GM10847 (cell line): ENCODE results near the gene TBC1D24.

Experiments used
- POLR2A ChIP-seq: IDR thresholded peaks from 2 replicates; pipeline ENCODE4 v1.6.1; 2011; ENCODE audit not compliant: insufficient read length; ENCODE audit errors: extremely low read depth

The TBC1D24 gene

DNA sequence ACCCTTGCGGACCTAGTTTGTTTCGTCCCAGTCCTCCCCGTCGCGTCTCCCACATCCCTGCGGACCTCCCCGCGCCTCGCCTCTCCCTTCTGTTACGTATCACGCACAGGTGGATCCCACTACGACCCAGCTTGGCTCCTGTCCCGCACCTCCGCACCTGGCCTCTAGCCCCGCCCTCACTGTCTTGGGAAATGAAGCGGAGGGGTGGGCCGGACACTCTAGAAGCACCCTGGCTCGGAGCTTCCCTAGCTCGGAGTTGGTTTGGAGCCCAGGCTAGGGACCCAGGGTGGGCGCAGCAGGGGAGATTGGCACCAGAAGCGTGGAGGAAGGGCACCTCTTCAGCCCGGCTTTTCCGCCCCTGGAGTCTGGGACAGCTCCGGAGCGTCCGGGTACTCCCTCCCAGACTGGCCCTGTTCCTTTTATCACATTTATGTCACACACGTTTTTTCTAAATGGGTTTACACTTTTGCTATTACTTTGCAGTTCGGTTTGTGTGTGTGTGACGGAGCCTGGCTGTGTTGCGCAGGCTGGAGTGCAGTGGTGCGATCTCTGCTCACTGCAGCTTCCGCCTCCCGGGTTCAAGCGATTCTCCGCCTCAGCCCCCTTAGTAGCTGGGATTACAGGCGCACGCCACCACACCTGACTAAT is 57.7 kb downstream of the TBC1D24 start:
- TF ChIP-seq POLR2A = peak; percentile 20

- TF ChIP-seq POLR2A = no peak
These were observed 59.0 kb downstream of the TBC1D24 start for GRCh38 chr16:2533912-2534311.

- TF ChIP-seq POLR2A = no peak
These were observed 60.7 kb downstream of the TBC1D24 start for GRCh38 chr16:2535625-2536013.

- TF ChIP-seq POLR2A = peak; percentile 75
These were observed 62.8 kb downstream of the TBC1D24 start, which contains the start of gene PDPK1 for GRCh38 chr16:2537451-2538379. PDPK1 (plus strand) TSS chr16:2538021; CDS start chr16:2538113, 92 bp downstream.
